K562 (cell line): Measurements from ENCODE around the gene NDOR1. TPM values are rescaled to one million over a fixed set of nuclear protein-coding genes. Genes with fewer than 3 reads are reported as not detected.
A peak's percentile ranks its signal among the peaks of the same experiment; 100 is the strongest.

Source experiments
- EHMT2 ChIP-seq: fragments of 450-650 bp; IDR thresholded peaks from 2 replicates; pipeline ENCODE4 v1.6.1; 2018; ENCODE audit warnings: antibody characterized with exemption
- HLTF ChIP-seq: fragments of 450-650 bp; IDR thresholded peaks from 2 replicates; pipeline ENCODE4 v1.6.1; 2016
- SRSF7 ChIP-seq: fragments of 200-400 bp; formaldehyde crosslinking; optimal IDR thresholded peaks from 2 replicates; pipeline ENCODE3; 2017; ENCODE audit warnings: mild to moderate bottlenecking, low read depth, low read length
- polyA plus RNA-seq, 8 experiments: library from polyadenylated mRNA; depleted of rRNA in 4 of 8; stranded (reverse) in 5 of 8; unstranded in 3 of 8; fragments of >200 nt; fragmentation: Nextera tagmentation in 2 of 8; fragmentation: Illumina TruSeq in 1 of 8; extraction: Ambion mirVana in 2 of 8; extraction: Trizol in 1 of 8; gene quantifications; 2 replicates each; pipeline versions ENCODE4 v1.2.1 to v1.2.3, GENCODE V29; 2011 to 2014; ENCODE audit warnings: inconsistent platforms in 1 of 8, missing spikeins in 1 of 8
- total RNA-seq, 7 experiments: library from RNA; depleted of rRNA in 6 of 7; stranded (reverse); fragments of >200 nt in 6 of 7; fragmentation: Illumina TruSeq in 2 of 7; extraction: Trizol in 2 of 7; gene quantifications; 2 replicates each; pipeline versions ENCODE4 v1.2.1 to v1.2.3, GENCODE V29; 2011 to 2021; ENCODE audit warnings: low replicate concordance in 1 of 7
- TF ChIP-seq, protein P1 (sequence below): sonication (generic); formaldehyde crosslinking; IDR thresholded peaks from 2 replicates; pipeline ENCODE4 v1.8.0; 2022; ENCODE audit warnings: mild to moderate bottlenecking, missing genetic modification reagents
- TF ChIP-seq, protein P2 (sequence below), 2 experiments: fragments of 450-650 bp in 1 of 2; sonication (generic) in 1 of 2; formaldehyde crosslinking in 1 of 2; IDR thresholded peaks in 1 of 2; conservative IDR thresholded peaks in 1 of 2; 2 replicates each; pipeline versions ENCODE4 v1.6.1 to v1.8.1; 2016 to 2023; ENCODE audit warnings: mild to moderate bottlenecking in 2 of 2, moderate library complexity in 2 of 2, inconsistent platforms in 1 of 2, missing genetic modification reagents in 1 of 2

The NDOR1 gene
- total and polyA plus RNA-seq, 9 of the 15 experiments (the other 6 are each of a cell fraction or from before 2014, with no cell fraction given), result 0.06 to 36.9 (median 6.9) TPM

DNA sequence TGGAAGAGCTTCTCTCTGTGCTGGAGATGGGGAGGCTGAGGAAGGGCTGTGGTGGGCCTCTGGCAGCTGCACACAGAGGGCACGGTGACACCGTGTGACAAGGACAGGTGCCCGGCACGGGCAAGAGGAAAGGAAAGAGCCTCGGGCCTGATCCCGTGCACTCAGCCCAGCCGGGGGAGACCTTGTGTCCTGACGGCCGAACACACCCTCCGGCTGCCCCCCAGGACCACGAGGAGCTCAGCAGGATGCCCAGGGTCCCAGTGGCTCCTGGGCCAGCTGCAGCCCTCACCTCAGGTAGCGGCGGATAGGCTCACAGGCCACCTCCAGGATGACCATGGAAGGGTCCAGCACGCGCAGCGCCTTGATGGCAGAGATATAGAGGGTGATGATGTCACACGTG lies 22.7 kb upstream of the NDOR1 start (continued):
- TF ChIP-seq SRSF7 (no peak), EHMT2 (no peak), HLTF (no peak)
- TF ChIP-seq, protein P1, sequence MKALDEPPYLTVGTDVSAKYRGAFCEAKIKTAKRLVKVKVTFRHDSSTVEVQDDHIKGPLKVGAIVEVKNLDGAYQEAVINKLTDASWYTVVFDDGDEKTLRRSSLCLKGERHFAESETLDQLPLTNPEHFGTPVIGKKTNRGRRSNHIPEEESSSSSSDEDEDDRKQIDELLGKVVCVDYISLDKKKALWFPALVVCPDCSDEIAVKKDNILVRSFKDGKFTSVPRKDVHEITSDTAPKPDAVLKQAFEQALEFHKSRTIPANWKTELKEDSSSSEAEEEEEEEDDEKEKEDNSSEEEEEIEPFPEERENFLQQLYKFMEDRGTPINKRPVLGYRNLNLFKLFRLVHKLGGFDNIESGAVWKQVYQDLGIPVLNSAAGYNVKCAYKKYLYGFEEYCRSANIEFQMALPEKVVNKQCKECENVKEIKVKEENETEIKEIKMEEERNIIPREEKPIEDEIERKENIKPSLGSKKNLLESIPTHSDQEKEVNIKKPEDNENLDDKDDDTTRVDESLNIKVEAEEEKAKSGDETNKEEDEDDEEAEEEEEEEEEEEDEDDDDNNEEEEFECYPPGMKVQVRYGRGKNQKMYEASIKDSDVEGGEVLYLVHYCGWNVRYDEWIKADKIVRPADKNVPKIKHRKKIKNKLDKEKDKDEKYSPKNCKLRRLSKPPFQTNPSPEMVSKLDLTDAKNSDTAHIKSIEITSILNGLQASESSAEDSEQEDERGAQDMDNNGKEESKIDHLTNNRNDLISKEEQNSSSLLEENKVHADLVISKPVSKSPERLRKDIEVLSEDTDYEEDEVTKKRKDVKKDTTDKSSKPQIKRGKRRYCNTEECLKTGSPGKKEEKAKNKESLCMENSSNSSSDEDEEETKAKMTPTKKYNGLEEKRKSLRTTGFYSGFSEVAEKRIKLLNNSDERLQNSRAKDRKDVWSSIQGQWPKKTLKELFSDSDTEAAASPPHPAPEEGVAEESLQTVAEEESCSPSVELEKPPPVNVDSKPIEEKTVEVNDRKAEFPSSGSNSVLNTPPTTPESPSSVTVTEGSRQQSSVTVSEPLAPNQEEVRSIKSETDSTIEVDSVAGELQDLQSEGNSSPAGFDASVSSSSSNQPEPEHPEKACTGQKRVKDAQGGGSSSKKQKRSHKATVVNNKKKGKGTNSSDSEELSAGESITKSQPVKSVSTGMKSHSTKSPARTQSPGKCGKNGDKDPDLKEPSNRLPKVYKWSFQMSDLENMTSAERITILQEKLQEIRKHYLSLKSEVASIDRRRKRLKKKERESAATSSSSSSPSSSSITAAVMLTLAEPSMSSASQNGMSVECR (CRISPR knock-in tag), result no peak
- TF ChIP-seq, protein P2, sequence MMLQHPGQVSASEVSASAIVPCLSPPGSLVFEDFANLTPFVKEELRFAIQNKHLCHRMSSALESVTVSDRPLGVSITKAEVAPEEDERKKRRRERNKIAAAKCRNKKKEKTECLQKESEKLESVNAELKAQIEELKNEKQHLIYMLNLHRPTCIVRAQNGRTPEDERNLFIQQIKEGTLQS (IDR thresholded peaks at IDR 0.05), result 0 out of 2 replicates have a peak, but pooled peaks have one; percentile 13
- TF ChIP-seq, protein P2 (CRISPR knock-in tag; conservative IDR thresholded peaks at IDR 0.05), result no peak
